ENCODE results near the gene CD33. TPM values are rescaled to one million over a fixed set of nuclear protein-coding genes. Genes with fewer than 3 reads are reported as not detected.

The CD33 gene
- total and polyA plus RNA-seq, 9 of the 15 experiments (the other 6 are each of a cell fraction or from before 2014, with no cell fraction given): 36.1 to 88.6 (median 49.6) TPM

DNA sequence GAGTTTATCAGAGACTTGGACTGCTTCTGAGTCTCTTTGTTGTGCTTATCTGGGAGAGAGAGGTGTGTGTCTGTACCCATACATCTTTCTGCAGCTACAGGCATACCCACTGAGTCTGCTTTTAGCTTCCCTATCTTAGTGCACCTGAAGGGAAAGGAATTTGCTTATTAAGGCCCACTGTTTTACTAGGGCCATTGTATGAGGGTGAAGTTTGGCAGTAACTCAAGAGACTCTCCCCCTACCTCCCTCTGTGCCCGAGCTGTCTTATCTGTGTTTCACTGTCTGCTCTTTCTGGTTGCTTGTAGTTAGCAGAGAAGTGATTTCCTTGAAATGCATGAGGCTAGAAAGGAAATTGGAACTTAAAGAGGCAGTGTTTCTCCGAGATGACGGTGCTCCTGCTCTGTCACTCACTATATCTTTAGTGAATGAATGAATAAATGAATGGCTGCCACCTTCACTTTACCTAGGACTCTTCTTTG lies 678 bp upstream of the CD33 start:
- no TSS peak for BruUV-seq (replicated peaks)
- Histone ChIP-seq H3K27ac (ENCODE audit: extremely low read depth, low read depth, low read length) (peak overlapping the region; percentile 71), H4K20me1 (replicated peaks; ENCODE audit: control insufficient read depth, insufficient read depth, low read length) (no peaks in the 10 kb centered on the region), H3K4me2 (ENCODE audit: insufficient read depth, low read length) (peak overlapping the region; percentile 80), H3K27me3 (ENCODE audit: control insufficient read depth in 2 of 2, insufficient read depth in 2 of 2, low read length in 2 of 2) (no peaks in the 10 kb centered on the region), H3K79me2 (ENCODE audit: control insufficient read depth, insufficient read depth, low read length) (peaks cover 10% of the 10 kb centered on the region), H3K9ac (ENCODE audit: insufficient read depth in 1 of 2, low read depth in 2 of 2, low read length in 2 of 2) (peak overlapping the region in 1 of 2 experiments; percentile 46; a peak in 1 of 4 replicates), H3K36me3 (ENCODE audit: control insufficient read depth, insufficient read depth, low read length) (no peaks in the 10 kb centered on the region; the same call in 2 of the 3 replicates), H3K9me3 (replicated peaks; ENCODE audit: control insufficient read depth, insufficient read depth, low read depth, low read length) (peaks cover 3% of the 10 kb centered on the region), H3K9me1 (ENCODE audit: control insufficient read depth, insufficient read depth, low read length) (no peaks in the 10 kb centered on the region), H3K4me3 (peak overlapping the region; percentile 49), H3K4me1 (replicated peaks in 1 of 2; ENCODE audit: control insufficient read depth in 2 of 2, insufficient read depth in 2 of 2, low read length in 2 of 2) (peaks cover 18 to 19% of the 10 kb centered on the region in 2 experiments), H2AFZ (ENCODE audit: low read depth, low read length) (peak overlapping the region; percentile 90)
- POLR2A ChIA-PET: interaction anchor here (1.0 to 1.8 kb wide), 2 partner anchors 11 to 12 kb away, joined by 3 to 4 read pairs; no protein-coding TSS in a partner anchor
- CTCF ChIA-PET (ENCODE audit: low intra/inter-chr PET ratio): no interaction called here
- in situ Hi-C loops (cut with MboI): no loop called here
- DNase-seq (ENCODE audit: extremely low read depth in 1 of 4, low spot score in 3 of 4): peak in 2 of 4 experiments; percentile 42 to 87
- WGBS (ENCODE audit: insufficient coverage, low coverage, missing lambda C conversion rate): 0% methylated on average over 3 of the region's 3 CpGs
- peak; percentile 38 for ATAC-seq
- intact Hi-C loops (cut with micrococcal nuclease): no loop called here
- FAIRE-seq: peak; percentile 91
- TF ChIP-seq STAT5A (IDR thresholded peaks at IDR 0.05; ENCODE audit: borderline replicate concordance, low read length) (peak; percentile 73), PHB (CRISPR knock-in tag; IDR thresholded peaks at IDR 0.05) (no peak), RBM15 (IDR thresholded peaks at IDR 0.05; ENCODE audit: insufficient read depth, low read length) (no peak), ZBTB40 (IDR thresholded peaks at IDR 0.05) (no peak), ZBTB40 (CRISPR knock-in tag; IDR thresholded peaks at IDR 0.05) (no peak), TCF7 (IDR thresholded peaks at IDR 0.05; ENCODE audit: borderline replicate concordance) (no peak), ERF (CRISPR knock-in tag; IDR thresholded peaks at IDR 0.05) (no peak), ZNF830 (CRISPR knock-in tag; IDR thresholded peaks at IDR 0.05) (no peak), GTF2F1 (IDR thresholded peaks at IDR 0.05; ENCODE audit: low read depth, low read length) (no peak), CEBPG (CRISPR knock-in tag; IDR thresholded peaks at IDR 0.05) (no peak), CEBPG (tag; conservative IDR thresholded peaks at IDR 0.05 in 1 of 2, IDR thresholded peaks at IDR 0.05 in 1 of 2) (no peak), BCL6 (CRISPR knock-in tag; IDR thresholded peaks at IDR 0.05) (no peak)
- TF ChIP-seq, protein P1, sequence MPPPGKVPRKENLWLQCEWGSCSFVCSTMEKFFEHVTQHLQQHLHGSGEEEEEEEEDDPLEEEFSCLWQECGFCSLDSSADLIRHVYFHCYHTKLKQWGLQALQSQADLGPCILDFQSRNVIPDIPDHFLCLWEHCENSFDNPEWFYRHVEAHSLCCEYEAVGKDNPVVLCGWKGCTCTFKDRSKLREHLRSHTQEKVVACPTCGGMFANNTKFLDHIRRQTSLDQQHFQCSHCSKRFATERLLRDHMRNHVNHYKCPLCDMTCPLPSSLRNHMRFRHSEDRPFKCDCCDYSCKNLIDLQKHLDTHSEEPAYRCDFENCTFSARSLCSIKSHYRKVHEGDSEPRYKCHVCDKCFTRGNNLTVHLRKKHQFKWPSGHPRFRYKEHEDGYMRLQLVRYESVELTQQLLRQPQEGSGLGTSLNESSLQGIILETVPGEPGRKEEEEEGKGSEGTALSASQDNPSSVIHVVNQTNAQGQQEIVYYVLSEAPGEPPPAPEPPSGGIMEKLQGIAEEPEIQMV (tag; conservative IDR thresholded peaks at IDR 0.05; ENCODE audit: low read depth): no peak
